NCI-H2107 treated with DMSO at 0.1 percent for 48 hours (cell line): ENCODE measurements around the gene IQCE.
"Not testable (repeated sequence)": the region's sequence is repeated elsewhere in the genome, so short reads cannot be mapped to it uniquely, and the experiment has no call there.

Experiments used
- DNase-seq: peaks from one replicate; lab custom pipeline; 2025; ENCODE audit not compliant: unreplicated experiment; lab: John Stamatoyannopoulos, UW

Gene IQCE

GRCh38 chr7:2520761-2521290 lies 38.0 kb upstream of the IQCE start:
- DNase-seq, result peak; percentile 8

DNA sequence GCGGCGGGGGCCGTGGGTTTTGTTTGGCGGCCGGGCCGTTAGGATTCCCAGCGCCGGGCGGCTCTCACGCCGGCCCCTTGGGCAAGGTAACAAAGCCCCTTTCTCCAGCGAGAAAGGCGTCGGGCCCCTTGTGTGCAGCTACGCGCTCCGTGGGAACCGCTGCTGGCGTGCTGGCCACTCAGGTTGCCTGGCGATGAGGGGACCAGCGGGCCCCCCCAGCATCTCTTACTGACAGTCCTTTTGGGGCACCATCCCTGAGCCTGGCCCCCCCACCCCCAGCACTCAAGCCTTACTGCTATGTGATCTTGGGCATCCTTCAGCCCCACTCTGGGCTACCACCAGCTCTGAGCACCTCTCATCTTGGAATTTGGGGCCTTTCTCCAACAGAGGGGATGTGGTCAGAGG lies 37.4 kb upstream of the IQCE start:
- no peak for DNase-seq

- no peak for DNase-seq
Observed at GRCh38 chr7:2521952-2522591, 36.7 kb upstream of the IQCE start.

DNA sequence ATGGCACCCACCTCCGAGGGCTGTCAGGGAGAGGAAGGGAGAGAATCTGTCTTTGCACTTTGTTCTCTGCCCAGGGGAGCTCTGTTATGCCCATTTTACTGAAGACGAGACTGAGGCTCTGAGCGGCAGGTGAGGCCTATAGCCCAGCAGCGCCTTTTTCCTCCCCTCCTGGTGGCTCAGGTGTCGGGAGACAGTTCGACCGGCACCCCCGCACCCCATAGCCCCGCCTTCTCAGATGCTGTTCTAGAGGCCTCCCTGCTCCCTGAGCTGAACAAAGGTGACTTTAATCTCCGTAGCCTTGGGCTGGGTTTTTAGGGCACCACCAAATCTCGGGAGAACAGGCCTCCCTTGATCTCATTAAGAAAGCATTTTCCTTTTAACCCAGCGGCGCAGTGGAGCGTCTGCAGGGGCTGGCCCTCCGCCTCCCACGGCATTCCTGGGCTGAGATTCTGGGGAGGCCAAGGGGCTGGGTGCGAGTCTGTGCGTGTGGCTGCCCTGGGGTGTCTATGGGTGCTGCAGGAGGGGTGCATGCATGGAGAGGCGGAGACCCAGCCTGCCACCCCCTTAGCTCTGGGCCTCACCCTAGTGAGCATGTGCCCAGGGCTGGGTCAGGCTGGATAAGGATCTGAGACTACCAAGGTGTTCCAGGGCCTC lies 35.9 kb upstream of the IQCE start:
- peak; percentile 54 for DNase-seq

DNA sequence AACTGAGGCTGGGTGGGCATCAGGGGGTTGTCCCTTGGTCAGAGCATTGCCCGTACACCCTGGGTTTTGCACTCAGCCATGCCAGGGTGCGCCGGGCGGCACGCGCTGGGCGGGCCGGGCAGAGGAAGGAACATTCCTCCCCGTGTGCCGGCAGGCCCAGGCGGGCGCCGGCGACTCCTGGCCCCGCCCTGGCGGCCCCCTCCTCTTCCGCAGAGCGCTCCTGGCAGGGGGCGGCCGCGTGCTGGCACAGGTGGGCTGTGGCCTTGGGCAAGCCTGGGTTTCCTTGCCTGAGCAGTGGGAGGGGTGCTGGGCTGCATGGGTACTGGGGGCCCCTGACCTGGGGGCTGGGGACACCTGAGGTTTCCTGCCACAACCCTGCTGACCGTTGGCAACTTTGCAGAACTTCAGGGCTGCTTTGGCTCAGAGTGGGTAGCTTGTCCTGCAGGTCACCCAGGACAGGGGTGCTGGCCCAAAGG lies 35.3 kb upstream of the IQCE start:
- DNase-seq, result peak; percentile 72

DNA sequence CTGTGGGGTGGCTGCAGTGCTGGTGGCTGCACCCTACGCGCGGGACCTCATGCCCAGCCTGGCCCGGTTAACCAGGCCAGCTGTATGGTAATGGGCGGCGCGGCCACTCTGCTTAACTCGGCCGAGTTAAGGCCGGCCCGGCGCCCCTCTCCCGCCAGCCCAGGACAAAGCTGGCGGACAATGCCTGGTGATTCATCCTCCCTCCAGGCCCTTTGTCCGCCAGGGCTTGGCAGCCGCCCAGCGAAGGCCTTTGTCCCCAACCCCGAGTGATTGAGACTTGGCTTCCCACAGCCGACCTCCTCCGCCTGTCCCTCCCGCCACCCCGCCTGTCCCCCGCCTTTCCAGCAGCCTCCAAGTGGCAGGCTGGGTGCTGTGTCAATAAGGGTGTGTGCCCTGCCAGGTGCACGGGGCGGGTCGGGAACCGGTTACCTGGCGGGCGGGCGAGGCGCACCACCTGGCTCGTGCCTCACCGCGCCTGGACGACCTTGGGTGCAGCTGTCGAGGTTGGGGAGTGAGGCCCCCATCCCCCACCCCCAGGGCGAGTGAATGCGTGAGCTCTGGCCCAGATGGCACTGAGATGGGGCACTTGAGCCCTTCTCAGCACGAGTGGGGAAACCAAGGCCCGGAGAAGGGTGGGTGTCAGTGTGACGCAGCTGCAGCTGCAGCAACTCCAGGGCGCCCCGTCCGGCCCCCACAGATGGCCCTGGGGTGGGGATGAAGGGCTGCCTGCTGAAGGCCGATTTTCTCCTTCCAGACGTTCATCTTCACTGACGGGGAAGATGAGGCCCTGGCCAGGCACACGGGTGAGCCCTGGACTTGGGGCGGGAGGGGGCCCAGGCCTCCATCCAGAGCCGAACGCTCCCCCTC lies 34.6 kb upstream of the IQCE start:
- DNase-seq, result peak; percentile 90

- DNase-seq, result peak; percentile 35
Observed at GRCh38 chr7:2524808-2525657, 33.7 kb upstream of the IQCE start.

DNA sequence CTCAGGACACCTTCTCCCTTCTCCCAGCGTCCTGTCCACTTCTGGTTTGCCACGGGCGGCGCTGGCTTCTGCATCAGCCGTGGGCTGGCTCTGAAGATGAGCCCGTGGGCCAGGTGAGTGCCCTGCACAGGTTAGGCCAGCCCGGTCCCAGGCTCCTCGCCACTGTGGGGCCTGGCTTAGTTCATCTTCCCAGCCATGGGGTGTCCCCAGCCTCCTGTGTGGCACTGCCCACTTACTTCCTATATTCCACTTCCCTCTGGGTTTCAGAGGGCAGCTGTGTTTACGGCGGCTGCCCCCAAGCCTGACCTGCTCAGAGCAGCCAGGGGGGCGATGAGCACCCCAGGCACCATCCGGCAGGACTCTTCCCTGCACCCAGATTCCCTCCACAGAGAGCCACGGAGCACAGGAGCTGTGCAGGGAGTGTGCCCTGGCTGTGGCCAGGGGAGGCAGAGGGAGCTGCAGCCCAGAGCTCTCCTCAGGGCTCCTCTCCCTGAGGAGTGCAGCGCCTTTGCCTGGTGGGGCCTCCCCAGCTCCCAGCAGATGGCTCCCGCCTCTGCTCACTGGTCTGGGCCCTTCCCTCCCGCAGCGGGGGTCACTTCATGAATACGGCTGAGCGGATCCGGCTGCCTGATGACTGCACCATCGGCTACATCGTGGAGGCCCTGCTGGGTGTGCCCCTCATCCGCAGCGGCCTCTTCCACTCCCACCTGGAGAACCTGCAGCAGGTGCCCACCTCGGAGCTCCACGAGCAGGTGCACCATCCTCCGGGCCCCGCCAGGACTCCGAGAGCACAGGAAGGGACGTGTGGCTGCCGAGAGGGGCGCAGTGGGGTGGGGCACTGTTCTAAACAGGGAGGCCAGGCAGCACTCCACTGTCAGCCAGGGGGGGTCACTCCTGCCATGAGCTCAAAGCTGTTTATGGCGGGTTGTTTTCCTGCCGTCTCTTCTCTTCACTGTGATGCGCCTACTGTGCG lies 32.8 kb upstream of the IQCE start:
- DNase-seq, result peak; percentile 76

DNA sequence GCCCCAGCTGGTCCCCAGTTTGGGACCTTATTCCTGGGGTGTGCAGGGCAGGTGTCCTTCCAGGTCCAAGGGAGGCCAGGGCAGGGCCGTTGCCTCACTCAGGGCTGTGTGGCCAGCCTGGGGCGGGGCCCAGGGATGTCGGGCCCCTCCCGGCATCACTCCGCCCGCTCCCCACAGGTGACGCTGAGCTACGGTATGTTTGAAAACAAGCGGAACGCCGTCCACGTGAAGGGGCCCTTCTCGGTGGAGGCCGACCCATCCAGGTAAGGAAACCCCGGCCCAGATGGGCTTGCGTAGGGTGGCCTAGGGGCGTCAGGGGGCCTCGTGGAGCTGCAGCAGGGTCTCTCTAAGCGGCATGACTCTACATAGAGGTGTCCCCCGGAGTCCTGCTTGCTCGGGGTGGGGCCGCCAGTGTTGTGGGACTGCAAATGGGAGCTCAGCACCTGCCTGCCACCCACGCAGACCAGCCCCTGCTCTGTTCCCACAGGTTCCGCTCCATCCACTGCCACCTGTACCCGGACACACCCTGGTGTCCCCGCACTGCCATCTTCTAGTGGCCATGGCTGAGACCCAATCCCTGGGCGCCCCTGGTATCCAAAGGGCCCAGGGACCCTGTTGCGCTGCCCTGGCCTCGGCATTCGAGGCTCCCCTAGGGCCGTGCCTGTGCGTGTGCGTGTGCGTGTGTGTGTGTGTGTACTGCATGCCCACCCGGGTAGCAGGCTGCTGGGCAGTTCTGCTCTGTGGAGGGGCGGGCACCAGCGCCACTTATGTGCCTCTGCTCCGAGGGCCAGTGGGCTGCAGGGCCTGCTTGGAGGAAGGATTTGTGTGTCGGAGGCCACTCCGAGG lies 31.9 kb upstream of the IQCE start:
- DNase-seq, result no peak

DNA sequence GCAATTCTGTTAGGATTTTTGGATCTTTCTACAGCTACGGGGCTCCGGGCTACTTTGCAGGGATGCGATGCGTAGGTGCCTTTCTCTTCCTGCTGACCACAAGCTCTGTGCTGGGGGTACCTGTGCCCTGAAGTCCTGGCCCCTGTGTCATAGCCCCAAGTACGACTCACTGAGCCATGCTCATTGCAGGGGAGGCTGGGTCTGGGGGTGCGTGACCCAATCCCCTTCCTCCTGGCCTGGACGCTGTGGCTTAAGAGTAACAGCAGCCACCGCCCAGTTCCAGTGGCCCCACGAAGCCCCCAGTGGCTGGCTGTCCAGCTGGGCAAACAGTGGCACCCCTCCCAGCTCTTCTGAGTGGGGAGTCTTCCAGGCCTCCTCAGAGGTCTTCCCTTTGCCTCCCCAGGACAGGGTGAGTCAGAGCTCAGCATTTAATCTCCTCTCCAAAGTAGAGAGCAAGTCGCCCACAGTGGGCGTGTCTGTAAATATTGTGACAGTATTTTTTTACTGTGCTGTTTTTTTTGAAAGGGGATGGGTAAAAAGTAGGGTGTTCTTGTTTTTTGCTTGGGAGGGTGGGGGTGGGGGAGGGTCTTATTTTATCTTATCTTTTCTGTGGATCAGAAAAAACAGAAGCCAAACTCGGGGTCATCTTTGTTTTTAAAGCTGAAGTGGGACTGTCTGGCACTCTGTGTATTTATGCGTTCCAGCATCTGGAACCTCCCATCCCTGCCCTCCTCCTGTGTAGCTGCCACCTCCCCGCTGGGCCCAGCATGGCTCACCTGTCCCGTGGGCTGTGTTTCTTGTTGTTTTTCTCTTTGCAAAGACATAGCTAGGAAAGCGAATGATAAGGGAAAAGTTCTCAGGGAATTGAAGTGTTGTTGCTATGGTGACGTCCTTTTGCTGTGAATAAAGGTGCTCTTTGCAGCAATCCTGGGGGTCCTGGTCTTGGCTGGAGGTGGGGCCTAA lies 31.0 kb upstream of the IQCE start:
- peak; percentile 9 for DNase-seq

DNA sequence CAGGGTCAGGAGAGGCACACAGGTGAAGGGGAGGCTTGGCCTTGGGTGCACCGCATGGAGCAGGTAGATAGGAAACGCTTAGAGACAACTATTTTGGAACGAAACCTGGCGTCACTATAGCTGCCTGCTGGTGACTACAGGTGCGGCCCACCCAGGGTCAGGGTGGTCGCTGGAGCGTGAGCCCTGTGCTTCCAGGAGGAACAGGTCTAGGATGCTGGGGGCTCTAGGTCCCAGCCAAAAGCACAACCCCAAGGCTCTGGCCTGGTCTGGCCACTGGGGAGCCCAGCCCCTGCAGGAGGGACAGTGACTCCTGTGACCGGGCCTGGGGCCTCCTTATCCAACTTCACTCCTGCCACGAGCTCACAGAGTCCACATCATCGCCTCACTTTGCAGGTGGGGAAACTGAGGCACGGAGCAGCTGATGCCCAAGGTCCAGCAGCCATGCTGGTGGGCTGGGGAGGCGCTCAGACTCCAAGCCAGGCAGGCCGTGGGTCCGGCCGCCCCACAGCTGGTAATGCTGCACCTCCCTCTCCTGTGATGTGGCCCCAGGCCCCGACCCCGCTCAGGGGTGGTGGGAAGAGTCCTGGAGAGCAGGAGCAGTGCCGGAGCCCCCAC lies 30.2 kb upstream of the IQCE start:
- DNase-seq, result no peak

GRCh38 chr7:2529161-2530070 lies 29.4 kb upstream of the IQCE start:
- no peak for DNase-seq

- no peak for DNase-seq
Observed at GRCh38 chr7:2530071-2530987, 28.4 kb upstream of the IQCE start.

- DNase-seq, result not testable (repeated sequence)
Observed at GRCh38 chr7:2530994-2531795, 27.6 kb upstream of the IQCE start.
